Activated CD8-positive, alpha-beta T cell treated with anti-CD3 and anti-CD28 coated beads for 36 hours (primary cell): ENCODE measurements around the gene RASSF4. TPM values are rescaled to one million over a fixed set of nuclear protein-coding genes. Genes with fewer than 3 reads are reported as not detected.

ENCODE experiments used
- ATAC-seq: fragments of 200-7000 bp; cut with Tn5 transposase; one replicate; pipeline ENCODE4 v1.10.0; 2021; ENCODE audit warnings: mild to moderate bottlenecking, moderate library complexity
- CTCF ChIA-PET: fragments of 350-600 bp; sonication (Branson Sonifier 250); formaldehyde crosslinking; loops from one replicate; lab custom pipeline; 2021; ENCODE audit warnings: antibody characterized with exemption; lab: Charles Lee
- POLR2A ChIA-PET: fragments of 350-600 bp; sonication (Branson Sonifier 250); formaldehyde crosslinking; loops from one replicate; lab custom pipeline; 2021; ENCODE audit warnings: antibody characterized with exemption; lab: Charles Lee
- DNase-seq: peaks from one replicate; pipeline ENCODE4 v3.0.0-alpha.2; 2020
- H3K27ac Mint-ChIP-seq: one replicate; pipeline ENCODE4 v1.8.0; 2021; ENCODE audit warnings: mild to moderate bottlenecking, mixed read lengths
- H3K27me3 Mint-ChIP-seq: one replicate; pipeline ENCODE4 v1.8.0; 2021; ENCODE audit warnings: mixed read lengths
- H3K36me3 Mint-ChIP-seq: one replicate; pipeline ENCODE4 v1.8.0; 2021; ENCODE audit warnings: low read depth, mixed read lengths
- H3K4me1 Mint-ChIP-seq: one replicate; pipeline ENCODE4 v1.8.0; 2021; ENCODE audit warnings: low read depth, mixed read lengths
- H3K4me3 Mint-ChIP-seq: one replicate; pipeline ENCODE4 v1.8.0; 2021; ENCODE audit warnings: mild to moderate bottlenecking, moderate library complexity, mixed read lengths
- H3K9me3 Mint-ChIP-seq: one replicate; pipeline ENCODE4 v1.8.0; 2021; ENCODE audit warnings: mixed read lengths
- intact Hi-C: fragments of 100-400 bp; cut with micrococcal nuclease; formaldehyde crosslinking; loops from one replicate; pipeline ENCODE4 v1.10.0; 2022
- total RNA-seq, 2 experiments: library from RNA; stranded (reverse); gene quantifications; one replicate each; pipeline ENCODE4 v1.2.3, GENCODE V29; 2021
- TF ChIP-seq, protein P1 (sequence below): fragments of 200-600 bp; IDR thresholded peaks from one replicate; pipeline ENCODE4 v1.8.0; 2022; ENCODE audit warnings: antibody characterized with exemption, mild to moderate bottlenecking

Gene RASSF4
- total RNA-seq, 2 experiments from 2014 or later: 1.8 to 1.9 TPM

DNA sequence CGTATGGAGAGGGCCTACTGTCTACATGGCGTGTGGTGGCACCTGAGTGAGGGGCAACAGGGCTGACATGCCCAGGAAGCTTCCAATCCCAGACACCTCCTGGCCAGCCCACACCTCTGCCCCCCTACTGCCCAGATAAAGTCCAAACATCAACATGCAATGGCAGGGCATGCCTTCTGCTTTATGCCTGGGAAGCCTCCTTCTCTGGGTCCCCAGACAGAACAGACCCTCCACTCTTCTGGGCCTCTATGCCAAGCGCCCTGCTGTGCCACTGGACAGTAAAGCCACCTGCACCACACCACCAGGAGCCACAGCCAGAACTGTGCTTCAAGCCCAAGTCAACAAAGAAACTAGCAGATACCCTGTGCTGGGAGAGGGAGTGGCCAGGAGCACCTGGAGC lies 36.0 kb upstream of the RASSF4 start:
- H3K27ac Mint-ChIP-seq: no peak overlapping the region
- CTCF ChIA-PET: no interaction called here
- H3K27me3 Mint-ChIP-seq: no peaks in the 10 kb centered on the region
- no peaks in the 10 kb centered on the region for H3K9me3 Mint-ChIP-seq
- no peak overlapping the region for H3K4me3 Mint-ChIP-seq
- H3K4me1 Mint-ChIP-seq: no peaks in the 10 kb centered on the region
- POLR2A ChIA-PET: no interaction called here
- ATAC-seq (no peak), DNase-seq (no peak)
- H3K36me3 Mint-ChIP-seq: no peaks in the 10 kb centered on the region
- intact Hi-C loops: no loop called here
- TF ChIP-seq, protein P1, sequence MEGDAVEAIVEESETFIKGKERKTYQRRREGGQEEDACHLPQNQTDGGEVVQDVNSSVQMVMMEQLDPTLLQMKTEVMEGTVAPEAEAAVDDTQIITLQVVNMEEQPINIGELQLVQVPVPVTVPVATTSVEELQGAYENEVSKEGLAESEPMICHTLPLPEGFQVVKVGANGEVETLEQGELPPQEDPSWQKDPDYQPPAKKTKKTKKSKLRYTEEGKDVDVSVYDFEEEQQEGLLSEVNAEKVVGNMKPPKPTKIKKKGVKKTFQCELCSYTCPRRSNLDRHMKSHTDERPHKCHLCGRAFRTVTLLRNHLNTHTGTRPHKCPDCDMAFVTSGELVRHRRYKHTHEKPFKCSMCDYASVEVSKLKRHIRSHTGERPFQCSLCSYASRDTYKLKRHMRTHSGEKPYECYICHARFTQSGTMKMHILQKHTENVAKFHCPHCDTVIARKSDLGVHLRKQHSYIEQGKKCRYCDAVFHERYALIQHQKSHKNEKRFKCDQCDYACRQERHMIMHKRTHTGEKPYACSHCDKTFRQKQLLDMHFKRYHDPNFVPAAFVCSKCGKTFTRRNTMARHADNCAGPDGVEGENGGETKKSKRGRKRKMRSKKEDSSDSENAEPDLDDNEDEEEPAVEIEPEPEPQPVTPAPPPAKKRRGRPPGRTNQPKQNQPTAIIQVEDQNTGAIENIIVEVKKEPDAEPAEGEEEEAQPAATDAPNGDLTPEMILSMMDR: no peak

DNA sequence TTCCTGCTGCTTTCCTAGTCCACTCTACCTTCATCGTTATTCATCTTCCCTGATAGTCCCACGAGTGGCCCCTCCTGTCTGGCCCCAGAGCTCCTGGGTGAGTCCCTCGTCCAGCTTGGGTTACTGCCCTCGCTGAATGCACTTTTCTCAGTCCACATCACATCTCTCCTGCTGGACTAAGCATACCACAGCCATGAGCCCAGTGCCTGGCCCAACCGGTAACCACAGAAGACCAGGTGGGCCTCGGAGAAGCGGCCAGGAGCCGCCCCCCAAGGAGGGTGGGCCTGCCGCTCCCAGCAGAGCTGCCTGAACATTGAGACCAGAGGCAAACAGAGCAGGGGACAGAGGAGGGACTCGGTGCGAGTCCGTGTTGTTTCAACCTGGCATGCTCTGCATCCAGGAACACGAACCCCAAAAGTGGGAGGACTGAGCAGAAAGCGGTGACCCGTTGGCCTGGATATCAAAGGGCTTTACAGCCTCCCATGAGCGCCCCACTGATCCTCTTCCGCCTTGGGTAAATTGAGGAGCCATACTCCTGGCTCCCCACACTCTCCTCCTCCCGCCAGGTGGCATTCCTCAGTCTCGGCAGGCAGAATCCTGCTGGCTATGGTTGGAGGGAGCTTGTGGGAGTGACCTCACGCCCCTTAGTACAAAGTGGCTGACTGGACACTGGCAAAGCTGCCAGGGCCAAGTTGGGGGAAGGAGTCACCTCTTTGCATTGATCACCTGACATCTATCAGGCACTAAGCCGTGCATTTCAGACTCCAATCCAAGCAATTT lies 35.2 kb upstream of the RASSF4 start:
- intact Hi-C loops: no loop called here
- TF ChIP-seq, protein P1: no peak
- no peak for ATAC-seq
- Mint-ChIP-seq H3K27ac (no peak overlapping the region), H3K27me3 (no peaks in the 10 kb centered on the region), H3K4me1 (no peaks in the 10 kb centered on the region), H3K9me3 (no peaks in the 10 kb centered on the region), H3K4me3 (no peak overlapping the region), H3K36me3 (no peaks in the 10 kb centered on the region)
- DNase-seq: no peak
- POLR2A ChIA-PET: interaction anchor here (0.6 kb wide), 1 partner anchor 49 kb away, joined by 3 read pairs; no protein-coding TSS in a partner anchor
- CTCF ChIA-PET: no interaction called here

DNA sequence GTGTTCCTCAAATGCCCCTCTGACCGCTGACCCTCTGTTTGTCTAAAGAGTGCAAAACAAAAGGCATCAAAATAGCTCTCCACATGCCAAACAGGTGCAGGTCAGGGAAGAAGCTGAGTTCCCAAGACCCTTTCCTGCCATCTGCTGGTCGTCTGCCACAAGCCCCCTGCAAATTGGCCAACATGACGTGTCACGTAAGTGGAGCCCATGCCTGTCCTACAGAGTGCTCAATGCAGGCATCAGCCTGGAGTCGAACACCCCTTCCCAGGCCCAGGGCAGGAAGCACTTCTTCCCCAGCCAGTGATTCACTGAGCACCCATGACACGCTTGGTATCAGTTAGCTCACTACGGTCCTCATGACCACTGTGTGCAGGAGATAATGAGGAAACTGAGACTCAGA lies 34.4 kb upstream of the RASSF4 start:
- CTCF ChIA-PET: no interaction called here
- Mint-ChIP-seq H3K27me3 (no peaks in the 10 kb centered on the region), H3K9me3 (no peaks in the 10 kb centered on the region), H3K4me1 (no peaks in the 10 kb centered on the region), H3K36me3 (no peaks in the 10 kb centered on the region), H3K4me3 (no peak overlapping the region), H3K27ac (no peak overlapping the region)
- ATAC-seq: no peak
- POLR2A ChIA-PET: interaction anchor here (0.6 kb wide), 1 partner anchor 50 kb away, joined by 3 read pairs; no protein-coding TSS in a partner anchor
- peak; percentile 43 for DNase-seq
- TF ChIP-seq, protein P1: peak; percentile 32
- intact Hi-C loops: no loop called here

DNA sequence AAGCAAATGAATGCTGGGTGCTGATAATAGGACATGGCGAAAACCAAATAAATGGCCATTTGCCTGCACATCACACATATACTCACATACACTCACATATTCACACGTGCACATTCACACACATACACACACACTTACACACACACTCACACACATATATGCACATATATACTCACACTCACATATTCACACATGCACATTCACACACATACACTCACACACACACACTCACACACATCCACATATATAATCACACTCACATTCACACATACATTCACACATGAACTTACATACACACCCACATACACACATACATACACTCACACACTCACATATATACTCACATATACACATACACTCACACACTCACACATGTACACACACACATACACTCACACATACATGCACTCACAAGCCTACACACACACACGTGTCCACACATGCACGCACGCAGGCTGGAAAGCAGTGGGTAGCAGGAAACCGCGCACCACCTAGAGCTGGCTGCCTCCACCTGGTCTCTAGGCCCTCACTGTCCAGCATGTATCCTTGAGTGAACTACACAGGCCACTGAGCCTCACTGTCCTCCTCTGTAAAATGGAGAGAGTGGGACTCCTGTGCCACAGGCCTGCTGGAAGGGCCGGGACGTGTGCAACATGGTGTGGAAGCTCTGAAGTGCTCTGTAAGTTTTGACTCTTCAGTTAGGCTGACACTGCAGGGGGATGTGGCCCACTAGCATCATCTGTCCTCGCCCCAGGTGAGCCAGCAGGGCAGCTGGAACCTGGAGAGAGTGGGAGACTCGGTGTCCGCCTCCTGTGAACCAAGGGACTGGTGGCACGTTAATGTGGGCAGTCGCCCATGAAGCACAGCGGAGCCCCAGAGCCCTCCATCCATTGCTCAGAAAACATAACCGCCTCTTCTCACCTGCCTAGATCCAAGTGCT lies 33.5 kb upstream of the RASSF4 start:
- ChIA-PET POLR2A (interaction anchor here (1.0 kb wide), 1 partner anchor 23 kb away, joined by 3 read pairs; no protein-coding TSS in a partner anchor), CTCF (no interaction called here)
- H3K27ac Mint-ChIP-seq: no peak overlapping the region
- intact Hi-C loops: no loop called here
- no peak overlapping the region for H3K4me3 Mint-ChIP-seq
- H3K9me3 Mint-ChIP-seq: no peaks in the 10 kb centered on the region
- H3K4me1 Mint-ChIP-seq: no peaks in the 10 kb centered on the region
- no peak for DNase-seq
- no peaks in the 10 kb centered on the region for H3K27me3 Mint-ChIP-seq
- H3K36me3 Mint-ChIP-seq: no peaks in the 10 kb centered on the region
- no peak for ATAC-seq
- TF ChIP-seq, protein P1: no peak
